HEK293T (cell line): ENCODE measurements around the gene CAPS.

Experiments
- PKNOX1 ChIP-seq: fragments of 450-650 bp; IDR thresholded peaks from 2 replicates; pipeline ENCODE4 v1.6.1; 2016
- SP1 ChIP-seq: fragments of 450-650 bp; IDR thresholded peaks from 2 replicates; pipeline ENCODE4 v1.6.1; 2017
- ZNF384 ChIP-seq: fragments of 450-650 bp; IDR thresholded peaks from 2 replicates; pipeline ENCODE4 v1.6.1; 2016

GRCh38 chr19:5948752-5949564, 34.9 kb downstream of the CAPS start:
- TF ChIP-seq SP1: no peak
- TF ChIP-seq PKNOX1: no peak
- TF ChIP-seq ZNF384: no peak
